NCI-H2107 treated with DMSO at 0.1 percent for 48 hours (cell line): Measurements from ENCODE around the gene ADGRB2.

ENCODE experiments used
- DNase-seq: peaks from one replicate; lab custom pipeline; 2025; ENCODE audit not compliant: unreplicated experiment; lab: John Stamatoyannopoulos, UW

Gene ADGRB2

DNA sequence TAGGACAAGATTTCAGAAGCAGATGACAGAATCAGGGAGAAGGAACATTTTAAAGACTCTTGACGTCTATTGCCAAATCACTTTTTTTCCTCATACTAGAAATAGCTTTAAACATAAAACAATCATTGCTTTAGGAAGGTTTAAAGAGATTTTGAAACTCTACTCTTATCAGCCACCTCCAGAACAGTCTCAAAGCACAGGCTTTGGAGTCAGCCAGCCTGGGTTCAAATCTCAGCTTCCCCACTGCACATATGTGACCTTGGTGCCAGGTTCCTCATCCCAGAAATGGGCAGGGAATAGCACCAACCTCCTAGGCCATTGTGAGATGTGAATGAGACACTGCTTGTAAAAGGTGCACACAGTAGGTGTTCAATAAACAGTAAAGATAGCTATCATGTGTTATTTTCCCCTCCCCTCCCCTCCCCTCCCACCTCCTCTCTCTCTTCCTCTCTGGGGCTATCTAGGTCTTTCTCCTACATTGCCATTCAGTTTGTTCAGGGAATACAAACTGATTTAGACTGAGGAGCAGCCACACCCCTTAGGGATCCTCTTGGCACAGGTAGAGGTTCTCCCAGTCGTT, 31.0 kb upstream of the ADGRB2 start:
- no peak for DNase-seq

- DNase-seq, result no peak
Observed at GRCh38 chr1:31793586-31794285, 29.6 kb upstream of the ADGRB2 start.

GRCh38 chr1:31793086-31793485, 28.9 kb upstream of the ADGRB2 start:
- DNase-seq, result no peak

DNA sequence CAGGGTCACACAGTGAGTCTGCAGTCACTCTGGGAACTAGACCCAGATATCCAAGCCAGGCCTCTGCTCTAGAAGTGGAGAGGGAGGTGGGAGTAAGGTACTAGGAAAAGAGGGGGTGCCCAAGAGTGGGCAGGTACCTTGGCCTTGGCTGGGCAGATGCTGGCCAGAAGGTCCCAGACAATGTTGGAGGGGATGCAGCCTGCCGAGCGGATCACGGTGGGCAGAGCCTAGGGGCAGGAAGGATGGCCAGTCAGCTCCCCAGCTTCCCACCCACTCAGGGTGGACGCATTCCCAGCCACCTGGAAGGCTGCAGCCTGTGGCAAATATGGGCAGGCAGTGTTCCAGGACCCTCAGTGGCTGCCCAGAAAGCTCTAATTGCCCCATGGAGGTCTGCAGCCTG, 28.4 kb upstream of the ADGRB2 start:
- no peak for DNase-seq

- no peak for DNase-seq
Observed at GRCh38 chr1:31792116-31792515, 28.0 kb upstream of the ADGRB2 start.

- DNase-seq, result no peak
Observed at GRCh38 chr1:31791131-31791858, 27.2 kb upstream of the ADGRB2 start.

GRCh38 chr1:31790641-31791091, 26.5 kb upstream of the ADGRB2 start:
- DNase-seq, result no peak

DNA sequence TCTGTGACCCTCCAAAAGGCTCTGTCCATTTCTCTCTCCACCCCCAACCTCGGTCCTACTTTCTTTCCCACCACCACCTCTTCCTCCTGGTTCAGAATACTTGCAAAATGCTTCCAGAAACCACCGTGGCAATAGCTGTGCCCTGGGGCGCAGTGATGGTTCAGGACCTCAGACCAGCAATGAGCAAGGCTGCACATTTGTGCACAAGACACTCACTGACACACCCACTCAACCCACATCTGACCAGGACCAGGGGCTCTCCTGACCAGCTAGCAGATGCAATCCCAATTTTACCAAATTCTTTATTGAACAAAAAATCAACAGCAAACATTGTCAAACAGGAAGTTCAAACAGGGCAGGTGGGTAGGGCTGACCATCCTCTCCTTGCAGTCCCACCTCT, 26.0 kb upstream of the ADGRB2 start:
- no peak for DNase-seq

GRCh38 chr1:31789259-31790065, 25.3 kb upstream of the ADGRB2 start:
- DNase-seq, result peak; percentile 49

DNA sequence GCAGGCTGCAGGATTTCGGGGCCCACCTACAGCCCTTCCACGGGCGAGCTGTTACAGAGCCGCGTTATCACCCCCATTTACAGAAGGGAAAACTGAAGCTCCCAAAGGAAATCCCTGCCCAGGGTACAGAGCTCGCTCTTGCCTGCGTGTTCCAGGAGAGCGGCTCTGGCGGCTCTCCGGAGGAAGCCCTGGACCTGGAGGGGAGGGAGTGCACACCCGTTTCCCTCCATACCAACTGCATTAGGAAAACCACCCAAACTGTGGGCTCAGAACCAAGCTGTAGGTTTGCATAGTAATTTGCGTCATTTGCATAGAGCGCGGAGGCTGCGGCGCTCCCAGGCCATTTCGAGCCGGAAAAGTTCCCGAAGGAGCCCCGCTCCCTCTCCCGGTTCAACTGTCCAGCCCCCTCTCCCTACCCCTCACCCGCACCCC, 24.7 kb upstream of the ADGRB2 start:
- DNase-seq, result no peak

- no peak for DNase-seq
Observed at GRCh38 chr1:31788138-31788824, 24.1 kb upstream of the ADGRB2 start.

DNA sequence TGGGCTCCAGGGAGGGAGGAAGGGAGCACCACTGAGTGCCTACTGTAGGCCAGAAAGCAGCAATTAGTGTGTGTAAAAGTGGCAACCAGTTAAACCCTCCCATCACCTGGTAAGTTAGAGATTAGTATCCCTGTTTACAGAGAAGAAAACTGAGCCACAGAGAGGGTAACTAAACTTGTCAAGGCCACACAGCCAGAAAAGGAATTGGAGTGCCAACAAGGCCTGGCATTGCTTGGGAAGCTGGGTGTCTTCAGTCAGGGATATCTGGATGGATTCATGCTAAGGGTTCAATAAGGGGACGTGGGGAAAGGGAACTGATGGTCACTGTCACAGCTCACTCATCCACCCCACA, 23.6 kb upstream of the ADGRB2 start:
- no peak for DNase-seq

DNA sequence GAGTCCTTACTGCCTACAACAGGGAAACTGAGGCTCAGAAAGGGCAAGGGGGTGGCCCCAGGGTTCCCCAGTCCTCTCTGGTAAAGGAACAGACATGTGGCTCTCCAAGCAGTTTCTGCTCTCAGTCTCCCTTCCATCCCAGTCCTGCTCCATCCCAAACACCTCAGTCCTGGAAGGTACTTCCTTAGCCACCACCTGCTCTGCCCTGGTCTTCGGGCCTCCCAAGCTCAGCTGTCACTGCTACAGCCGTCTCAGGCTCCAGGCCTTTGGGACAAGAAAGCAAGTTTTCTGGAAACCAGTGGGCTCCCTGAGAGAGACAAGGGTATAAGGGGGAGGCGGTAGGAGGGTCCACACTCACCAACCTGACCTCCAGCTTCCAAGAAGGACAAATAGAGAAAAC, 23.1 kb upstream of the ADGRB2 start:
- no peak for DNase-seq

GRCh38 chr1:31786366-31787060, 22.4 kb upstream of the ADGRB2 start:
- peak; percentile 55 for DNase-seq

- no peak for DNase-seq
Observed at GRCh38 chr1:31785947-31786290, 21.8 kb upstream of the ADGRB2 start.

- peak; percentile 33 for DNase-seq
Observed at GRCh38 chr1:31785020-31785946, 21.1 kb upstream of the ADGRB2 start.

DNA sequence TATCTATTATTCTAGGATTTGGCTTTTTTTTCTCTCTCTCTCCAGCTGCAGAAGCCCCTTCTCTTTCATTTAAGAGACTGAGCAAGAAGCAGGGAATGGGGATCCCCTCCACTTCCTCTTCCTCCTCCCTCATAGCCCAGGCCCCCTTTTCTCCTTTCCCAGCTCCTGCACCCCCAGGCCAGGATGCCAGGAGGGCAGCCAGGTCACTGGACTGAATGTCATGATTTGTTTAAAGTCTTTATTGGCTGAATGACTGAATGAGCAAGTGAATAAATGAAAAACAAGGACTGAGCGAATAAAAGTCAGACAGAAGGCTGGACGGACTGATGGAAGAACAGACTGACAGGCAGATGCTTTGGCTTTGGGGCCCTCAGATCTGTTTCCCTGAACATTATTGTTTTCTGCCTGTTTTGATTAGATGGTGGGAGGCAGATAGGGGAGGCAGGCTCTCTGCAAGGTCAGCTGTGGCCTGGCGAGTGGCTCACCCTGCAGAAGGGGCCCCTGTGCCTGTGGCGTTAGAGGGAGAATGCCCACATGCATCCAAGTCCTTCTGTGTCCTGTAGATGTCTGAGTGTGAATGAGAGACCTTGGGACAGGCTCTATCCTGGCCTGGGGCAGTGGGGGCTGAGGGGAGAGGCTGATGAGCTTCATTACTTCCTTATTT, 20.3 kb upstream of the ADGRB2 start:
- no peak for DNase-seq

DNA sequence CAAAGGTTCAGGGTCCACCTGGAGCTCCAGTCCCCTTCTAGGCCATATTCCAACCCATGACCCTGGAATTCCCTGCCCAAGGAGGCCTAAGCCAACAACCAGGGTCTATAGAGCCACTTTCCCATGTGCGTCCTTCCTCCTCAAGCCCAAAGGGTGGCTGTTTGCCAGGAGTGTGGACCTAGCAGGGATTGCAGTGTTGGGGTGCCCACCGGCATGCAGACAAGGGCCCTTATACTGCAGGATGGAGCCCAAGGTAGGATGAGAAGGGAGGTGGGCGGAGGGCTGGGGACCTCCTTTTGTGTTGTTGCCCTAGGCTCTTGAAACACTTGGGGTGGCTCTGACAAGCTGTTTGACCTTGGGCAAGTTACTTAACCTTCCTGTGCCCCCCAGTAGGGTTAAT, 19.7 kb upstream of the ADGRB2 start:
- DNase-seq, result no peak
